HL-60 (cell line): ENCODE results near the gene TENM3.

ENCODE experiments used
- POLR2AphosphoS5 ChIP-seq: IDR thresholded peaks from 2 replicates; pipeline ENCODE4 v1.6.1; 2012; ENCODE audit warnings: low read depth
- REST ChIP-seq: IDR thresholded peaks from 2 replicates; pipeline ENCODE4 v1.6.1; 2012; ENCODE audit warnings: low read depth; ENCODE audit not compliant: insufficient replicate concordance
- SPI1 ChIP-seq: IDR thresholded peaks from 2 replicates; pipeline ENCODE4 v1.6.1; 2012; ENCODE audit warnings: low read depth, mild to moderate bottlenecking, borderline replicate concordance
- TF ChIP-seq, protein P1 (sequence below): IDR thresholded peaks from one replicate; pipeline ENCODE4 v1.5.1; 2011; ENCODE audit warnings: low read length, control low read depth, inconsistent platforms; ENCODE audit not compliant: insufficient read depth

DNA sequence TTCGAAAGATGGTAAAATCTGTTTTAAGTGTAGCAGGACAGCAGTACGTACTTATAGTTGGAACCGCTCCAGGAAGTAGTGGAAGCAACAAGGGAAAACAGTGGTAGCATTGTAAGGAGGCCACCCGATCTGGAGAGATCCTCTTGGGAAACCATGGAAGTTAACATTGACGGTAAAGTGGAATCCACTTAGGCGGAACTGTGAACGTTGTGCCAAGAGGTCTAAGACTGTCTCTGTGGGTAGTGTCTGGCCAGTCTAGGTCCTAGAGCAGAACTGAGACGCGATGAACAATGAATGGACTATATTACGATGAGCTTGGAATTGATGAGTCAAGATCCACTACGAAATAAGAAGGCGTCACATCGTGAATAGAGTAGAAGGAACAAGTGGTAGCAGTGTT, 124.0 kb downstream of the TENM3 start:
- TF ChIP-seq, protein P1, sequence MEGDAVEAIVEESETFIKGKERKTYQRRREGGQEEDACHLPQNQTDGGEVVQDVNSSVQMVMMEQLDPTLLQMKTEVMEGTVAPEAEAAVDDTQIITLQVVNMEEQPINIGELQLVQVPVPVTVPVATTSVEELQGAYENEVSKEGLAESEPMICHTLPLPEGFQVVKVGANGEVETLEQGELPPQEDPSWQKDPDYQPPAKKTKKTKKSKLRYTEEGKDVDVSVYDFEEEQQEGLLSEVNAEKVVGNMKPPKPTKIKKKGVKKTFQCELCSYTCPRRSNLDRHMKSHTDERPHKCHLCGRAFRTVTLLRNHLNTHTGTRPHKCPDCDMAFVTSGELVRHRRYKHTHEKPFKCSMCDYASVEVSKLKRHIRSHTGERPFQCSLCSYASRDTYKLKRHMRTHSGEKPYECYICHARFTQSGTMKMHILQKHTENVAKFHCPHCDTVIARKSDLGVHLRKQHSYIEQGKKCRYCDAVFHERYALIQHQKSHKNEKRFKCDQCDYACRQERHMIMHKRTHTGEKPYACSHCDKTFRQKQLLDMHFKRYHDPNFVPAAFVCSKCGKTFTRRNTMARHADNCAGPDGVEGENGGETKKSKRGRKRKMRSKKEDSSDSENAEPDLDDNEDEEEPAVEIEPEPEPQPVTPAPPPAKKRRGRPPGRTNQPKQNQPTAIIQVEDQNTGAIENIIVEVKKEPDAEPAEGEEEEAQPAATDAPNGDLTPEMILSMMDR: no peak
- TF ChIP-seq POLR2AphosphoS5 (no peak), SPI1 (no peak), REST (no peak)
